Ovary (tissue), 3 donors: ENCODE results near the gene OR4S1.

Experiments
- EP300 ChIP-seq: sonication (generic); formaldehyde crosslinking; IDR thresholded peaks from one replicate; pipeline ENCODE4 v1.6.1; 2017; ENCODE audit warnings: antibody characterized with exemption
- POLR2A ChIP-seq: fragments of 450-650 bp; IDR thresholded peaks from one replicate; pipeline ENCODE4 v1.6.1; 2017; ENCODE audit warnings: antibody characterized with exemption, mild to moderate bottlenecking, moderate library complexity
- TF ChIP-seq, protein P1 (sequence below), 3 donors: fragments of 450-650 bp in 2 of 3; fragments of 200-600 bp in 1 of 3; IDR thresholded peaks; one replicate each; pipeline versions ENCODE4 v1.5.1 to v1.8.0; 2016 to 2022; ENCODE audit warnings: antibody characterized with exemption in 3 of 3, mild to moderate bottlenecking in 1 of 3
- donor health status: DM: no; HTN: no; CAD: no.

GRCh38 chr11:48263423-48263911 lies 42.6 kb upstream of the OR4S1 start, which contains the start of gene OR4X1:
- TF ChIP-seq, protein P1, sequence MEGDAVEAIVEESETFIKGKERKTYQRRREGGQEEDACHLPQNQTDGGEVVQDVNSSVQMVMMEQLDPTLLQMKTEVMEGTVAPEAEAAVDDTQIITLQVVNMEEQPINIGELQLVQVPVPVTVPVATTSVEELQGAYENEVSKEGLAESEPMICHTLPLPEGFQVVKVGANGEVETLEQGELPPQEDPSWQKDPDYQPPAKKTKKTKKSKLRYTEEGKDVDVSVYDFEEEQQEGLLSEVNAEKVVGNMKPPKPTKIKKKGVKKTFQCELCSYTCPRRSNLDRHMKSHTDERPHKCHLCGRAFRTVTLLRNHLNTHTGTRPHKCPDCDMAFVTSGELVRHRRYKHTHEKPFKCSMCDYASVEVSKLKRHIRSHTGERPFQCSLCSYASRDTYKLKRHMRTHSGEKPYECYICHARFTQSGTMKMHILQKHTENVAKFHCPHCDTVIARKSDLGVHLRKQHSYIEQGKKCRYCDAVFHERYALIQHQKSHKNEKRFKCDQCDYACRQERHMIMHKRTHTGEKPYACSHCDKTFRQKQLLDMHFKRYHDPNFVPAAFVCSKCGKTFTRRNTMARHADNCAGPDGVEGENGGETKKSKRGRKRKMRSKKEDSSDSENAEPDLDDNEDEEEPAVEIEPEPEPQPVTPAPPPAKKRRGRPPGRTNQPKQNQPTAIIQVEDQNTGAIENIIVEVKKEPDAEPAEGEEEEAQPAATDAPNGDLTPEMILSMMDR (IDR thresholded peaks at IDR 0.05): no peak
- TF ChIP-seq EP300 (no peak), POLR2A (no peak)
